ENCODE measurements around the gene COL21A1.

COL21A1 gene

GRCh38 chr6:56065408-56065807 is 182.0 kb downstream of the COL21A1 start:
- H3K14ac ChIP-seq (ENCODE audit: low read length in 2 of 2): no peak overlapping the region
- H3K36me3 ChIP-seq (ENCODE audit: control insufficient read depth in 1 of 2, insufficient read depth in 2 of 2, low read depth in 1 of 2, low read length in 2 of 2): no peaks in the 10 kb centered on the region
- H2BK120ac ChIP-seq (ENCODE audit: low read depth, low read length): no peak overlapping the region
- H3K4me3 ChIP-seq (ENCODE audit: insufficient read depth in 1 of 2, low read depth in 1 of 2, low read length in 2 of 2): no peak overlapping the region
- no peak overlapping the region for H2AFZ ChIP-seq (ENCODE audit: low read depth, low read length)
- no peak overlapping the region for H2BK15ac ChIP-seq (ENCODE audit: low read depth, poor library complexity, severe bottlenecking)
- no peak for DNase-seq
- no peak overlapping the region for H3K9ac ChIP-seq (ENCODE audit: low read length)
- no peaks in the 10 kb centered on the region for H3K27me3 ChIP-seq (ENCODE audit: control insufficient read depth in 1 of 2, insufficient read depth in 1 of 2, low read length in 2 of 2)
- H3K4me2 ChIP-seq (ENCODE audit: low read length, poor library complexity, severe bottlenecking): no peak overlapping the region
- H3K4me1 ChIP-seq (ENCODE audit: control insufficient read depth, insufficient read depth, low read depth, low read length): no peaks in the 10 kb centered on the region
- H2BK5ac ChIP-seq (ENCODE audit: low read depth, low read length, poor library complexity, severe bottlenecking): no peak overlapping the region
- no peak overlapping the region for H2BK12ac ChIP-seq (ENCODE audit: low read length in 2 of 2)
- H2AK5ac ChIP-seq (ENCODE audit: low read length, severe bottlenecking): no peak overlapping the region
- no peak overlapping the region for H4K8ac ChIP-seq (ENCODE audit: low read length)
- no peak overlapping the region for H3K23ac ChIP-seq (ENCODE audit: low read length in 2 of 2)
- H4K91ac ChIP-seq (ENCODE audit: low read length): no peak overlapping the region
- no peak overlapping the region for H3K18ac ChIP-seq (ENCODE audit: low read depth in 1 of 2, low read length in 2 of 2)
- no peak overlapping the region for H3K4ac ChIP-seq (ENCODE audit: low read depth in 1 of 2, low read length in 2 of 2)
- no peak overlapping the region for H3K27ac ChIP-seq (ENCODE audit: low read length, poor library complexity, severe bottlenecking)
- no peaks in the 10 kb centered on the region for H3K9me3 ChIP-seq (ENCODE audit: control insufficient read depth, low read length)
- H3K79me1 ChIP-seq (replicated peaks; ENCODE audit: low read length, poor library complexity, severe bottlenecking): no peaks in the 10 kb centered on the region

- Histone ChIP-seq H2BK120ac (ENCODE audit: low read depth, low read length) (no peak overlapping the region), H3K23ac (ENCODE audit: low read length in 2 of 2) (no peak overlapping the region), H2BK15ac (ENCODE audit: low read depth, poor library complexity, severe bottlenecking) (no peak overlapping the region), H3K27me3 (ENCODE audit: control insufficient read depth in 1 of 2, insufficient read depth in 1 of 2, low read length in 2 of 2) (no peaks in the 10 kb centered on the region), H2AFZ (ENCODE audit: low read depth, low read length) (no peak overlapping the region), H3K36me3 (ENCODE audit: control insufficient read depth in 1 of 2, insufficient read depth in 2 of 2, low read depth in 1 of 2, low read length in 2 of 2) (no peaks in the 10 kb centered on the region), H2BK5ac (ENCODE audit: low read depth, low read length, poor library complexity, severe bottlenecking) (no peak overlapping the region), H3K79me1 (replicated peaks; ENCODE audit: low read length, poor library complexity, severe bottlenecking) (no peaks in the 10 kb centered on the region), H3K4me3 (ENCODE audit: insufficient read depth in 1 of 2, low read depth in 1 of 2, low read length in 2 of 2) (no peak overlapping the region), H2BK12ac (ENCODE audit: low read length in 2 of 2) (no peak overlapping the region), H3K4me2 (ENCODE audit: low read length, poor library complexity, severe bottlenecking) (no peak overlapping the region), H3K4ac (ENCODE audit: low read depth in 1 of 2, low read length in 2 of 2) (no peak overlapping the region), H3K9ac (ENCODE audit: low read length) (no peak overlapping the region), H3K9me3 (ENCODE audit: control insufficient read depth, low read length) (no peaks in the 10 kb centered on the region), H4K8ac (ENCODE audit: low read length) (no peak overlapping the region), H3K18ac (ENCODE audit: low read depth in 1 of 2, low read length in 2 of 2) (no peak overlapping the region), H3K14ac (ENCODE audit: low read length in 2 of 2) (no peak overlapping the region), H4K91ac (ENCODE audit: low read length) (no peak overlapping the region), H3K4me1 (ENCODE audit: control insufficient read depth, insufficient read depth, low read depth, low read length) (no peaks in the 10 kb centered on the region), H2AK5ac (ENCODE audit: low read length, severe bottlenecking) (no peak overlapping the region), H3K27ac (ENCODE audit: low read length, poor library complexity, severe bottlenecking) (no peak overlapping the region)
- no peak for DNase-seq
- WGBS: 75% methylated on average over 1 of the region's 1 CpG
These were observed 184.5 kb downstream of the COL21A1 start for GRCh38 chr6:56062836-56063235.

DNA sequence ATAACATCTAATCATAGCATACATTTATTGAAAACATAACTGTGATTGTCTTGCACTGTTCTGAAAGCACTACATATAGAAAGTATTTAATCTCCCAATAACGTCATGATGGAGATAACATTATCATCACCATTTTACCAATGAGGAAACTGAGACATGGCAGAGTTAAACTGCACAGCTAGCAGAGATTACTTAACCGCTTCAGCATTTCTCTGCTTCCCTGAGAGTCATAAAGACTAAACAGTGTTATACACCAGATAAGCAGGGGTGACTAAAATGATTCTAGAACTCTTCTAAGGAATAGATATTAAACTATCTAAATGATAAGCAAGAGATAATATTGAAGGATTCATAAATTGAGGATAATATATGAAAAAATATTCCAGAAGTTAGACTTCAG is 188.7 kb downstream of the COL21A1 start:
- Histone ChIP-seq H2AK5ac (ENCODE audit: low read length, severe bottlenecking) (no peak overlapping the region), H2BK12ac (ENCODE audit: low read length in 2 of 2) (no peak overlapping the region), H3K4me1 (ENCODE audit: control insufficient read depth, insufficient read depth, low read depth, low read length) (no peaks in the 10 kb centered on the region), H3K27me3 (ENCODE audit: control insufficient read depth in 1 of 2, insufficient read depth in 1 of 2, low read length in 2 of 2) (no peaks in the 10 kb centered on the region), H3K4me3 (ENCODE audit: insufficient read depth in 1 of 2, low read depth in 1 of 2, low read length in 2 of 2) (no peak overlapping the region), H4K8ac (ENCODE audit: low read length) (no peak overlapping the region), H3K9me3 (ENCODE audit: control insufficient read depth, low read length) (no peaks in the 10 kb centered on the region), H3K36me3 (ENCODE audit: control insufficient read depth in 1 of 2, insufficient read depth in 2 of 2, low read depth in 1 of 2, low read length in 2 of 2) (no peaks in the 10 kb centered on the region), H2AFZ (ENCODE audit: low read depth, low read length) (no peak overlapping the region), H2BK120ac (ENCODE audit: low read depth, low read length) (no peak overlapping the region), H3K14ac (ENCODE audit: low read length in 2 of 2) (no peak overlapping the region), H3K4ac (ENCODE audit: low read depth in 1 of 2, low read length in 2 of 2) (no peak overlapping the region), H3K18ac (ENCODE audit: low read depth in 1 of 2, low read length in 2 of 2) (no peak overlapping the region), H3K23ac (ENCODE audit: low read length in 2 of 2) (no peak overlapping the region), H3K79me1 (replicated peaks; ENCODE audit: low read length, poor library complexity, severe bottlenecking) (no peaks in the 10 kb centered on the region), H3K27ac (ENCODE audit: low read length, poor library complexity, severe bottlenecking) (no peak overlapping the region), H3K4me2 (ENCODE audit: low read length, poor library complexity, severe bottlenecking) (no peak overlapping the region), H4K91ac (ENCODE audit: low read length) (no peak overlapping the region), H3K9ac (ENCODE audit: low read length) (no peak overlapping the region), H2BK5ac (ENCODE audit: low read depth, low read length, poor library complexity, severe bottlenecking) (no peak overlapping the region), H2BK15ac (ENCODE audit: low read depth, poor library complexity, severe bottlenecking) (no peak overlapping the region)
- DNase-seq: no peak
- WGBS: 67% methylated on average over 1 of the region's 2 CpGs

DNA sequence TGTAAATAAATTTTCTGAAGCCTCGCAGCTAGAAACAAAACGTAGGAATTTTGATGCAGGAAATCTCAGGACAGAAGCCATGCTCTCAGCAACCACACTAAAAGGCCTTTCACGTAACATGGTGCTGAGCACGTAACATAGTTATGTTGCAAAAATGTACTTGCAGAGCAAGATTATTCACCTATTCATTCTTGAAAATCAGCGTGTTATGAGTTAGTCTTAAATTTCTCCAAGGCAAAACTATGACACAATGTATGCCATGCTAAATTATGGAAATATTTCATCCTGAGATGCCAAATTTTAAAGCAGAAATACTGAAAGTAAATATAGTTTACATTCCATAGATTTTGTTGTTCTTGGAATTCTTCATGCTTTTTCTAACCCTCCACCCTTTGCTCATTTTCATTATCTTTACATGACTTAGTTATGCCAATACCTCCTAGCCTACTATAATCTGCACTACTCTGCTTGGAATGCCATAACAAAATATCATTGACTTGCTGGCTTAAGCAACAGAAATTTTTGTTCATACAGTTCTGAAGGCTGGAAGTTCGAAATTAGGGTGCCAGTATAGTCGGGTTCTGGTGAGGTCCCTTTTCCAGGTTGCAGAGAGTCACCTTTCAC is 192.2 kb downstream of the COL21A1 start:
- no peak overlapping the region for H3K27ac ChIP-seq (ENCODE audit: low read length, poor library complexity, severe bottlenecking)
- H3K9ac ChIP-seq (ENCODE audit: low read length): no peak overlapping the region
- H2BK5ac ChIP-seq (ENCODE audit: low read depth, low read length, poor library complexity, severe bottlenecking): no peak overlapping the region
- H2BK15ac ChIP-seq (ENCODE audit: low read depth, poor library complexity, severe bottlenecking): no peak overlapping the region
- no peaks in the 10 kb centered on the region for H3K36me3 ChIP-seq (ENCODE audit: control insufficient read depth in 1 of 2, insufficient read depth in 2 of 2, low read depth in 1 of 2, low read length in 2 of 2)
- H4K8ac ChIP-seq (ENCODE audit: low read length): no peak overlapping the region
- H3K4me1 ChIP-seq (ENCODE audit: control insufficient read depth, insufficient read depth, low read depth, low read length): no peaks in the 10 kb centered on the region
- no peak overlapping the region for H3K4me2 ChIP-seq (ENCODE audit: low read length, poor library complexity, severe bottlenecking)
- no peak for DNase-seq
- H3K18ac ChIP-seq (ENCODE audit: low read depth in 1 of 2, low read length in 2 of 2): no peak overlapping the region
- H3K14ac ChIP-seq (ENCODE audit: low read length in 2 of 2): no peak overlapping the region
- no peaks in the 10 kb centered on the region for H3K79me1 ChIP-seq (replicated peaks; ENCODE audit: low read length, poor library complexity, severe bottlenecking)
- H3K4me3 ChIP-seq (ENCODE audit: insufficient read depth in 1 of 2, low read depth in 1 of 2, low read length in 2 of 2): no peak overlapping the region
- H3K9me3 ChIP-seq (ENCODE audit: control insufficient read depth, low read length): no peaks in the 10 kb centered on the region
- H2AFZ ChIP-seq (ENCODE audit: low read depth, low read length): no peak overlapping the region
- H3K27me3 ChIP-seq (ENCODE audit: control insufficient read depth in 1 of 2, insufficient read depth in 1 of 2, low read length in 2 of 2): no peaks in the 10 kb centered on the region
- no peak overlapping the region for H3K4ac ChIP-seq (ENCODE audit: low read depth in 1 of 2, low read length in 2 of 2)
- no peak overlapping the region for H3K23ac ChIP-seq (ENCODE audit: low read length in 2 of 2)
- no peak overlapping the region for H2BK120ac ChIP-seq (ENCODE audit: low read depth, low read length)
- 96% methylated on average over 5 of the region's 7 CpGs for WGBS
- H2BK12ac ChIP-seq (ENCODE audit: low read length in 2 of 2): no peak overlapping the region
- H2AK5ac ChIP-seq (ENCODE audit: low read length, severe bottlenecking): no peak overlapping the region
- H4K91ac ChIP-seq (ENCODE audit: low read length): no peak overlapping the region
